ENCODE measurements around the gene ANKRD13B.

GRCh38 chr17:29561554-29562517 lies 31.1 kb upstream of the ANKRD13B start:
- no peak for TF ChIP-seq EP300 (IDR thresholded peaks at IDR 0.05)
- no peak for TF ChIP-seq POLR2AphosphoS5 (IDR thresholded peaks at IDR 0.05)
- TF ChIP-seq, protein P1, sequence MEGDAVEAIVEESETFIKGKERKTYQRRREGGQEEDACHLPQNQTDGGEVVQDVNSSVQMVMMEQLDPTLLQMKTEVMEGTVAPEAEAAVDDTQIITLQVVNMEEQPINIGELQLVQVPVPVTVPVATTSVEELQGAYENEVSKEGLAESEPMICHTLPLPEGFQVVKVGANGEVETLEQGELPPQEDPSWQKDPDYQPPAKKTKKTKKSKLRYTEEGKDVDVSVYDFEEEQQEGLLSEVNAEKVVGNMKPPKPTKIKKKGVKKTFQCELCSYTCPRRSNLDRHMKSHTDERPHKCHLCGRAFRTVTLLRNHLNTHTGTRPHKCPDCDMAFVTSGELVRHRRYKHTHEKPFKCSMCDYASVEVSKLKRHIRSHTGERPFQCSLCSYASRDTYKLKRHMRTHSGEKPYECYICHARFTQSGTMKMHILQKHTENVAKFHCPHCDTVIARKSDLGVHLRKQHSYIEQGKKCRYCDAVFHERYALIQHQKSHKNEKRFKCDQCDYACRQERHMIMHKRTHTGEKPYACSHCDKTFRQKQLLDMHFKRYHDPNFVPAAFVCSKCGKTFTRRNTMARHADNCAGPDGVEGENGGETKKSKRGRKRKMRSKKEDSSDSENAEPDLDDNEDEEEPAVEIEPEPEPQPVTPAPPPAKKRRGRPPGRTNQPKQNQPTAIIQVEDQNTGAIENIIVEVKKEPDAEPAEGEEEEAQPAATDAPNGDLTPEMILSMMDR (IDR thresholded peaks at IDR 0.05): no peak

Measured in stomach (tissue), 4 donors.